G401 (cell line): ENCODE measurements around the gene RXRA. TPM values are rescaled to one million over a fixed set of nuclear protein-coding genes. Genes with fewer than 3 reads are reported as not detected.

Experiments
- DNase-seq: peaks from one replicate; pipeline ENCODE4 v3.0.0-alpha.2; 2015; ENCODE audit warnings: low spot score
- in situ Hi-C: cut with HindIII; loops from 2 replicates; pipeline ENCODE4 v1.10.0; 2016; ENCODE audit warnings: low sequenced_read_pairs, mixed read lengths
- total RNA-seq: library from RNA; depleted of rRNA; stranded (reverse); fragments of >200 nt; shearing (Covaris generic); gene quantifications from 2 replicates; pipeline ENCODE4 v1.2.3, GENCODE V29; 2014

The RXRA gene
- total RNA-seq, 1 experiment from 2014 or later = 18.9 TPM

DNA sequence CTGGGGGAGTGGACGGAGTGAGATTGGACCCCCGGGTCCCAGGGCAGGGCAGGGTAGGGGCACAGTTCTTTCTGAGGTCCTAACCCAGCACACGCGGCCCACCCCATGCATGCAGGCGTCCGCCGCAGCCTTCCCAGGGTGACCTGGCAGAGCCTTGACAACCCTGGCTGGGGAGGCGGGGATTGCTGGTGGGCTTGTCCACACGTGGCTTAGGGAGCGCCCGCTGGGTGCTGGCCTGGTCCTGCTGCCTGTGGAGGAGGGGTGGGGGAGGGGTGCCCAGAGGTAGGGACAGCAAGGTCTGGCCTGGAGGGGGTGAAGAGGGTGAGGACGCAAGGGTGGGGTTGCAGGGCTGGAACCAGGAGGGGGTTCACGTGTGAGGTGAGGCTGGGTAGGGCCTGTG lies 6.0 kb downstream of the RXRA start:
- no peak for DNase-seq
- in situ Hi-C loops = no loop called here

- in situ Hi-C loops = no loop called here
- no peak for DNase-seq
Measured at GRCh38 chr9:134332841-134333233, 6.6 kb downstream of the RXRA start.

DNA sequence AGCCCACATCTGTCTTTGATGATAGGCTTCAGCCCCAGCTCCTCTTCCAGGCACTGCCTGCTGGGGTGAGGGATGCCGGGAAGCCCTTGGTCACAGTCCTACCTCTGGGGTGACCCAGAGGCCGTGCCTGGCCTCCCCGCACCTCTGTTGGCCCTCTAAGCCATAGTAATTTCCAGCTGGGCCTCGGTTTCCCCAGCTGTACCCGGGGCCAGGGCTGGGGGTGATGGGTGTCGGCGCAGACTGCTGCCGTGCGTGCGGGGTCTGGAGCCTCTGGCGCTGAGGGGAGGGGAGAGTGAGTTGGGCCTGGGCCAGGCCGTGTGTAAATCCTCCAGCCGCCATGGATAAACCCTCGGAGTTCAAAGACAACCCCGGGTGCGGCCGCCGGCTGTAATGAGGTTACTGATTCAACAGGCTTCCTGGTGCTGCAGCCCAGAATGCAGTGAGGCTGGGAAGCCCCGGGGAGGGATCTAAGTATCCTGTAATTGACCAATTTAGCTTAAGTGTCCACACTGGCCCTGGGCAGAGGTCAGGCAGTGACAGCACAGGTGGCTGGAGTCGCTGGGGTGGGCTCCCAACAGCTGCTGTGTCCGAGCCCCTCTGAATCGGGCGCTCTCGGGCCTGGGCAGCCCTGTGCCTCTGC lies 7.1 kb downstream of the RXRA start:
- DNase-seq = no peak

DNA sequence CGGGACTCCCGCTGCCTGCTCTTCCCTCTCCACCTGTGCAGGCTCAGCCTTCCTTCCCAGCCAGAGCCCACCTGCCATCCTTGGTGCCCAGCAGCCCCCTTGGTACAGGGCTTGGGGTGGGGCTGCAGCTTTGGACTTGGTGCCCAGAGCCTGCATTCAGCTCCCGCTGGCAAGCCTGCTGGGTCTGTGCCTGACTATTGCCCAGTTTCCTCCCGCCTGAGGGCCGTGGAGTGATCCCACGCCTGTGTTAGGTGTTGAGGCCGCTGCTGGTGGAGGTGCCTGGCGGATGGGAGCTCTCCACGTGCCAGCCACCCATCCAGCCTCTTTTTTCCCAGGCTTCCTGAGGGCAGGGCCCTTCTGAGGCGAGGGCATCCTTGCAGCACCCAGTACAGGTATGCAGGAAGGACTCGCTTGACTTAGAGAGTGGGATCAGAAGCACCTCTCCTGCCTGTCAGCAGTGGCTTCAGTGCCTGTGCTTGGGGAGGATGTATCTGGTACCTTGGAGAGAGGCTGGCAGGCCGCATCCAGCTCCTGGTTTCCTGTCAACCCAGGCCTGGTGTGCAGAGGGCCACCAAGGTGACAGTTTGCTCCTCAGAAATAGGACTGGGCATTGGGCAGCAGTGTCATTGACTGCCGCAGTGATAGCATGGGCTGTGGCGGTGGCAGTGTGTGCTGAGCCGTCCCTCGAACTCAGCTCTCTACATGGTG lies 7.8 kb downstream of the RXRA start:
- no peak for DNase-seq
- in situ Hi-C loops = no loop called here

More for the DNA sequence above, 7.1 kb downstream of the RXRA start:
- in situ Hi-C loops = no loop called here

DNA sequence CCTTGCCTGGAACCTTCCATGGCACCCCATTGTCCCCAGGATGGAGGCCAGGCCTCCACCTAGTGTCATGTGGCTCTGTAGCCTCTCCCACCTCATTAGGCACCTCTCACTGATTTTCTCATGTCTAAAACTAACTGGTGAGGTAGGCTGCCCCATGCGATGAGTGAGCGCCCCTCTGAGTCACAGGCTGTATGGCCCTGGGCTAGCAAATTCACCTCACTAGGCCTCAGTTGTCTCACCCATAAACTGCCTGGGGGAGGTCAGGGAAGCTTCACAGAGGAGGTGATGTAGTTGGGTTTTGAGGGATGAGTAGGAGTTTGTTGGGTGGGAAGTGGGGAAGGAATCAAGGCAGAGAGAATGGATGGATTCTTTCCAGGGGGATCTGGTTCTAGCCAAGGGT lies 8.8 kb downstream of the RXRA start:
- no peak for DNase-seq
- in situ Hi-C loops = no loop called here

DNA sequence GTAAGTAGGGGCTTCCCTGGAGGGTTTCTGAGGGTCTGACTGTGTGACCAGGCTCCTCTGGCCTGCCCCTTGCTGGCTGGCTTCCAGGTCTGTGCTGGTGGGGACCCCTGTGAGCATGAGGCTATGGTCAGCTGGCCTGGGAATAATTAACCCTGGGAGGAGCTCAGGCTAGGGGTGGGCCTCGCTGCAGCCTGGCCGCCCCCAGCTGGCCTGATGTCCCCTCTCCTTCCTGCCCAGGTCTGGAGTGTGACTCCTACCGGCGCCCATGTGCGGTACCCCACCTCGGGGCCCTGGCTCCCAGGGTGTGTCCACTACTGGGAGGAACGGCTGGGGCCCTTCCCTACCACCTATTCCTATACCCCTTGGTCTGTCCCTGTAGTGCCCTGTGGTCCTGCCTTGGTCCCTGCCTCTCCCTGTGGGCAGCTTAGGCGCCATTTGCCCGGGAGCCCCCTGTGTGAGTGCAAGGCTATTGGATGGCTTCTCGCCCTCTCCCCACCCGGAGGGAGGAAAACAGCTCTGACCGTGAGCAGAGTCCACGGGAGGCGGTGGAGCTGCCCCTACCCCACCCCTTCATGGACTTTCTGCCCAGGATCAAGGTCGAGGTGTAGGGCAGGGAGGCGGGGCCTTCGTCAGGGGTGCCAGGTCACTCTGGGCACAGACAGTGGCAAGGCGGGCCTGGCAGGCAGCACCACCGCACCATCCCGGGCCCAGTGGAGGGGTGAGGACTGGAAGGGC lies 9.4 kb downstream of the RXRA start:
- no peak for DNase-seq
- in situ Hi-C loops = no loop called here

GRCh38 chr9:134336228-134336627 lies 10.0 kb downstream of the RXRA start:
- no peak for DNase-seq
- in situ Hi-C loops = no loop called here

DNA sequence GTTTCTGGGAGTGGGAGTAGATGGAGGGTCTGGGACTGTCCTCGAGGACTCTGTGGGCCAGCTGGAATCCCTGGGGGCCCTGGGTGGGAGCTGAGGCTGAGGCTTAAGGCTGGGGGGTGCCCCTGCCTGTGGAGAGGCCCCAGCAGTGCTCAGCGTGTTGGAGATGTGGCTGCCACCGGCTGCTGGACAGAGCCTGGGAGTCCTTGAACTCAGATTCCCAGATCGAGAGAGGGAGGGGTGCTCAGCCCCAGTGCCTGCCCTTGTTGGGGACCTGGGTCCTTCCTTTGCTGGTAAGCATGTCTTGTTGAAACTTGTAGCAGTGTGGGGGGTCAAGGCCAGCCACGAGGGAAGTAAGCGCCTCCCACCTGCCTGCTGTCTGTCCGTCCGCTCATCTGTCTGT lies 10.7 kb downstream of the RXRA start:
- in situ Hi-C loops = no loop called here
- DNase-seq = no peak

DNA sequence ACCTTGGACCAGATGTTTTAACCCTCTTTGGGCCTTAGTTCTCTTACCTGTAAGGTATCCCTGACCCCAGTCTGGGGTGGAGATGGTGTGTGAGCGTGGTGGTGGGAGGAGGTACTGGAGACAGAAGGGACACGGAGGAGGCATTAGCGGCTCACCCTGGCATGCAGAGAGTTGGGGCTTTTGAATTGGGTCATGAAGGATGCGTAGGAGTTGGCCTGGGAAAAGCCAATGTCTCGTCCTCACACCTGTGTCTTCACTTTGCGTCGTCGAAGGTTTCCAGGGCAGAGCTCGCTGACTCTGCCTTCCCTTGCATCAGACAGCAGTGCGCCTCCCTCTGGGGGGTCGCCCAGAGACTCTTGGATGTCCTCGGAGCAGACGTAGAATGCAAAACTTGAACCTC lies 11.2 kb downstream of the RXRA start:
- in situ Hi-C loops = no loop called here
- no peak for DNase-seq

DNA sequence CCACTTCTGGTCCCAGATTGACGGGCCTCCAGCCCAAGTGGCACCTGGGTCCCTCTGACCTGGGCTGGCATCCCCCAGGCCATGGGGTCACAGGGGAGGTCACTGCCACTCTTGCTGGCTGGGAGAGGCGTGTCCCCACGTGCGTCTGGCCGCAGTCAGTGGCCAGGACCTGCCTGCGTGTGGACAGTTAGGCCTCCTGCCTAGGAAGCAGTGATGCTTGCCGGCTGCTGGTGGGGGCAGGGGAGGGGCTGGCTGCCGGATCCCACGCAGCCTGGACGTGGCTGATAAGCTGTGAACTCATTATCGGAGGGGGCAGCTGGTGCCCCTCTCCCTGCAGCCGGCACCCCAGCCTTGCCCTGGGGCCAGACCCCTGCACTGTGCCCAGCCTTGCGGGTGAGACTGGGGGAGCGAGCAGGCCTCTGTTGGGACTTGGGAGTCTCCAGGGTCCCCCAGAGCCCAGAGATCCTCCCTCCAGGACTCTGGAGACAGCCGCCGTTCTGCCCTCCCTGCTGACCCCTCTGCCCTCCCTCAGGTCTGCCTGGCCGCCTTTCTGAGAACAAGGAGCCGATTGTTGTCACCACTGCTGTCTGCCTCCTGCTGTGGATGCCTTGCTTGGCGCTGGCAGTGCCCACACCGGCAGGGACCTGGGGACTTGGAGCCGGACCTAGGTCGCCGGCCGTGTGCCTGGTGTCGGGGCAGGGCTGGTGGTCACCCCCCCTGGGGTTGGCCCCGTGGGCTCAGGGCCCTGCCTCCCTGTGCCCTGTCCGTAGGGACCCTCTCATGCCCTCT lies 12.3 kb downstream of the RXRA start:
- in situ Hi-C loops = no loop called here
- DNase-seq = no peak

- in situ Hi-C loops = no loop called here
- DNase-seq = no peak
Measured at GRCh38 chr9:134339183-134339806, 13.0 kb downstream of the RXRA start.

DNA sequence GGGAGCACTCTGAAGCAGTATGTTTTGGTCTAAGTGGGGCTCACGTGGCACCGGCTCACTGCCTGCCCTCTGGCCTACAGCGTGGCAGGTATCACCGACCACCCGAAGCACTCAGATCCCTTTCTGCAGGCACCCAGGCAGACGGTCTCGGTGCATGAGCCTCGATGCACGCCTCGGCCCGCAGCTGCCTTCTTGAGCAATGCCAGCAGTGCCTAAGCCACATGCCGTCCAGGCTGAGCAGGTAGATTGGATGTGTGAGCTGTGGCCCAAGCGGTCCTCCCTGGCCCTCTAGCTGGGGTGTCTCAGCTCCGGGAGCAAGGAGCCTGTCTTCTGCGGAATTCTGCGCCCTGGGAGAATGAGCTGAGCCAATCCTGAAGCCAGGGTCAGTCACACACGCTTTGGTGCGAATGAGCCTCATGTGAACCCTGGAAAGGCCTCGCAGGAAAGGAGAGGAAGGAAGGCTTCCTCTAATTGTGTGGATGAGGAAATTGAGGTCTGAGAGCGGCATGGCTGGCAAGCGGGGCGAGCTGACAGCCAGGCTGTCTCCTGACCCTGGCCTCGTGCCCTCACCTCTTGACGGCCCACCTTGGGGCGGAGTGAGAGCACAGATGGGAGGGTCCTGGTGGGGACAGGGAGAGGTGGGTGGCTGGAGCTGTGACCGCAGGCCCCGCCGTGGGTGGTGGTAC lies 14.4 kb downstream of the RXRA start:
- DNase-seq = no peak
- in situ Hi-C loops = no loop called here

GRCh38 chr9:134341306-134341705 lies 15.1 kb downstream of the RXRA start:
- DNase-seq = no peak
- in situ Hi-C loops = no loop called here

DNA sequence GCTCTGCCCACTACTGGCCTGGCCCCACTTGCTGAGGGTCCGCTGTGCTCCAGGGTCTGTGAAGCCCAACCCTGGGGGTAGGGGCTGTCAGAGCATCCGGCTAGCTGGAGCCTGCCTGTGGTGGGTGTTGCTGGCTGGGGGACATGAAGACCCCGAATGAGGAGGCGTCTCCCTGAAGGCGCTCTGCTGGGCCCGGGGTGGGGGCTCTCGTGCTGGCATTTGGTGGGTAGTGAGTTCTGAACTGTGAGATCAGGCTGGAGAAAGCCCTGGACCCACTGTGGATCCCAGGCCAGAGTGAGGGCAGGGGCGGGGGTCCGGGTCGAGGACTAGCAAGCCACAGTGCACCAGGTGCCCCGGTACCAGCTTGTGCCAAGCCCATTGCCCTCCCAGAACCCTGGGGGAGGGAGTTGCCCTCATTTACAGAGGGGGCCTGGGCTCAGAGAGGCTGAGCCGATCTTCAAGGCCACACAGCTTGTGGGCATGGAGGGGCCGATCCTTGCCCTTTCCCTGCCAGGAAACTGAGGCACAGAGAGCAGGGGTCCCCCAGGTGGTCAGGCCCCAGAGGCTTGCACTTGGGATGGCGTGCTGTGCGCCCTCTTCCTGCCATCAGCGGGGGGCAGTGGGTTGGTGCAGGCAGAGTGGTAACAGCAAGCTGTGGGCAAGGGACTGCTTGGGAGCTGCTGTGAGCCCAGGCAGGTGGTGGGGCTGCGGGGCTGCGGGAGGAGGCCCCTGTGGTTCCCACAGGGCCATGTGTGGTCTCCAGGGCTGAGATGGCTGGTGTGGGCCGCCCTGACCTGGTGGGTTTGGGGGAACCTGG lies 15.9 kb downstream of the RXRA start:
- in situ Hi-C loops = no loop called here

DNA sequence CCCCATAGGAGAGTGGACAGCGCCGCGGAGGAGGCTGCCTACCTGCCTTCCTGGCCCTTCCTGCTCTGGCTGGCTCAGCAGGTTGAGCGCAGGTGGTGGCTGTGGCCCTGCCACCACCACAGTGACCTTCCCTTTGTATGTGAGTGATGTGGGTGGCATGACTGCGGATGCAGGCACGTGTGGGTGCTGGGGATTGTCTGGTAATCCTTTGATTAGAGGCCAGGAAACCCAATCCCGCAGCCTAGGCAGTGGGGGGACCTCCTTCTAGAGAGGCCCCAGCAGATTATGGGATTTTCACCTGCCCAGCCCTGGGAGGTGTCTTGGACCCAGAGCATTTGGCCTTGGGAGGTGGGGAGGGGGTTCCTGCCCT lies 16.5 kb downstream of the RXRA start:
- in situ Hi-C loops = no loop called here
- no peak for DNase-seq

More for the DNA sequence above, 15.9 kb downstream of the RXRA start:
- DNase-seq = no peak

DNA sequence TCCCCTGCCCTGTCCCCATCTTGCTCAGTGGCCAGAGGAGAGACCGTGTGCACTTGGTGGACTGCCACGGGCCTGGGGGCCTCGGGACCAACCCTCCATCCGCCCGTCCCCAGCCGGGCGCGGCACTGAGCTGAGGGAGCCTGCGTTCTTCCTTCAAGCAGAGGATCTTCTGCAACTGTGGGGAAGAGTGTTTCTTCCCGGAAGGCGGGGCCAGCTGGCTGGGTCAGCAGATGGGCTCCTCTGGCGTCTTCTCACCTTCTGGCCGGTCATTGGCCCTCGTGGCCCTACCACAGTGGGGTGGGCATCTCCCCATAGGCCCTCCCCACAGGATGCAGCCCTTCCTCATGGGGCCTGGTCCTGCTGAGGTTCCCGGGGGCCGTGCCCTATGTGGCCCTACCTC lies 17.4 kb downstream of the RXRA start:
- DNase-seq = no peak
- in situ Hi-C loops = no loop called here

DNA sequence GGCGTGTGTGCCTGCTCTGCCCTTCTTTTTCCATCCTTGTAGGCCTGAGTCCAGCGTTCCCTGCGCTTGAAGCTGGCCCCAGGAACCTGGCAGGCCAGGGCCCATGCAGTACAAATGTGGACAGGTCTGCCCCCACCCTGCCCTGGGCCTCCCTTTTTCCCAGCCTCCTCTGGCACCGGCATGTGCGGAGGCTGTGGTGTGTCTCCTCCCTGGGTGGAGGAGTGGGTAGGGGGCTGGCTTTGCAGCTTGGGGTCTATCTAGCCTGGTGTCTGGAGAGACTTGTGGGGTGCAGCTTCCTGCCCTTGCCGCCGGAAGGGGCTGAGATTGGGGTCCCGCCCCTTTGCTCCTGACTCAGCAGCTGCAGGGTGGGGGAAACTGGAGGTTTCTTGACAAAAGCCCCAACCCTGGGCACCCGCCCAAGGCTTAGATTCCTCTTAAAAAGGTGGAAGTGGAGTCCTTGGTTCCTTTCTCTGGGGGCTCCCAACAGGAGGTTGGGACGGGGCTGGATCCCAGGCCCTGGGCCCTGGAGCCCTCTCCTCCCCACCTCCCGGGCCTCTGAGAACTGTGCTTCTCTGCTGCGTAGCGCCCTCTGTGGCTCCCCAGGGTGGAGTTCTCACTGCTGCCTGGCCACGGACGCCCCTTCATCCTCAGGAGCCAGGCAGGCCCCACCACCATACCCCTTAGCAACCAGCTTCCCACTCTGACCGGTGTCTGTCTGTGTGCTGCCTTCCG lies 18.0 kb downstream of the RXRA start:
- DNase-seq = no peak
- in situ Hi-C loops = no loop called here
